Liver (tissue), 9 donors: ENCODE results near the gene KANK2. TPM values are rescaled to one million over a fixed set of nuclear protein-coding genes. Genes with fewer than 3 reads are reported as not detected.

Experiments used
- DNase-seq: peaks from one replicate; pipeline ENCODE4 v3.0.0-alpha.2; 2017; ENCODE audit warnings: low spot score
- H3K27ac ChIP-seq, 2 donors: one replicate each; pipeline ENCODE4 v1.7.0; 2013; ENCODE audit warnings: inconsistent platforms in 2 of 2, low read length in 2 of 2, control low read depth in 1 of 2, low read depth in 1 of 2, mild to moderate bottlenecking in 1 of 2
- H3K27me3 ChIP-seq, 4 donors: one replicate each; pipeline versions ENCODE4 v1.6.1 to v1.7.0; 2013; ENCODE audit warnings: low read length in 3 of 4, inconsistent platforms in 1 of 4, mild to moderate bottlenecking in 1 of 4, moderate library complexity in 1 of 4; ENCODE audit not compliant: control insufficient read depth in 4 of 4, insufficient read depth in 4 of 4
- H3K36me3 ChIP-seq, 4 donors: one replicate each; pipeline versions ENCODE4 v1.6.1 to v1.7.0; 2013; ENCODE audit warnings: low read length in 3 of 4, mild to moderate bottlenecking in 3 of 4, low read depth in 1 of 4, moderate library complexity in 1 of 4; ENCODE audit not compliant: control insufficient read depth in 4 of 4, insufficient read depth in 3 of 4
- H3K4me1 ChIP-seq, 4 donors: one replicate each; pipeline versions ENCODE4 v1.6.1 to v1.7.0; 2013; ENCODE audit warnings: low read length in 3 of 4, mild to moderate bottlenecking in 3 of 4, moderate library complexity in 1 of 4; ENCODE audit not compliant: control insufficient read depth in 4 of 4, insufficient read depth in 4 of 4
- H3K4me3 ChIP-seq, 3 donors: one replicate each; pipeline versions ENCODE4 v1.6.1 to v1.7.0; 2013; ENCODE audit warnings: low read length in 3 of 3, control low read depth in 1 of 3, low read depth in 1 of 3, mild to moderate bottlenecking in 1 of 3
- H3K9ac ChIP-seq, 2 donors: one replicate each; pipeline ENCODE4 v1.7.0; 2013; ENCODE audit warnings: low read length in 2 of 2, mild to moderate bottlenecking in 2 of 2, moderate library complexity in 2 of 2, control low read depth in 1 of 2, low read depth in 1 of 2
- H3K9me3 ChIP-seq, 4 donors: one replicate each; pipeline versions ENCODE4 v1.6.1 to v1.7.0; 2013; ENCODE audit warnings: low read length in 3 of 4; ENCODE audit not compliant: control insufficient read depth in 4 of 4
- ATF3 ChIP-seq: IDR thresholded peaks from 2 replicates; pipeline ENCODE4 v1.6.1; 2016; ENCODE audit warnings: antibody characterized with exemption
- EGR1 ChIP-seq, 2 donors: IDR thresholded peaks; 2 replicates each; pipeline ENCODE4 v1.6.1; 2016 to 2018; ENCODE audit warnings: antibody characterized with exemption in 2 of 2, low read depth in 2 of 2
- FOXA2 ChIP-seq: IDR thresholded peaks from 2 replicates; pipeline ENCODE4 v1.6.1; 2016; ENCODE audit warnings: antibody characterized with exemption
- HNF4A ChIP-seq, 2 donors: conservative IDR thresholded peaks; 2 replicates each; pipeline ENCODE4 v1.6.1; 2016; ENCODE audit warnings: antibody characterized with exemption in 2 of 2, mild to moderate bottlenecking in 2 of 2
- HNF4G ChIP-seq: IDR thresholded peaks from 2 replicates; pipeline ENCODE4 v1.6.1; 2016; ENCODE audit warnings: antibody characterized with exemption
- JUND ChIP-seq, 2 donors: IDR thresholded peaks; 2 replicates each; pipeline ENCODE4 v1.6.1; 2016; ENCODE audit warnings: antibody characterized with exemption in 2 of 2
- NR2F2 ChIP-seq: IDR thresholded peaks from 2 replicates; pipeline ENCODE4 v1.6.1; 2016; ENCODE audit warnings: antibody characterized with exemption
- RAD21 ChIP-seq, 2 donors: IDR thresholded peaks; 2 replicates each; pipeline ENCODE4 v1.6.1; 2016; ENCODE audit warnings: antibody characterized with exemption in 2 of 2, mild to moderate bottlenecking in 2 of 2
- REST ChIP-seq: IDR thresholded peaks from 2 replicates; pipeline ENCODE4 v1.6.1; 2016; ENCODE audit warnings: antibody characterized with exemption, mild to moderate bottlenecking
- RXRA ChIP-seq, 2 donors: IDR thresholded peaks; 2 replicates each; pipeline ENCODE4 v1.6.1; 2017 to 2018; ENCODE audit warnings: antibody characterized with exemption in 2 of 2, mild to moderate bottlenecking in 1 of 2
- SP1 ChIP-seq: IDR thresholded peaks from 2 replicates; pipeline ENCODE4 v1.6.1; 2018; ENCODE audit warnings: antibody characterized with exemption, mild to moderate bottlenecking
- YY1 ChIP-seq: IDR thresholded peaks from 2 replicates; pipeline ENCODE4 v1.6.1; 2016; ENCODE audit warnings: antibody characterized with exemption, mild to moderate bottlenecking
- WGBS: extraction: QIAGEN DNeasy Blood & Tissue Kit; methylation state at CpG from one replicate; pipeline ENCODE4 v1.1.7; 2013; 5-methylcytosine and 5-hydroxymethylcytosine counted together
- polyA plus RNA-seq, 2 donors: library from polyadenylated mRNA; stranded (reverse) in 1 of 2; unstranded in 1 of 2; fragments of 200-250 nt in 1 of 2; fragments of >200 nt in 1 of 2; fragmentation: Nextera tagmentation in 1 of 2; extraction: Ambion mirVana in 1 of 2; gene quantifications; one replicate each; pipeline versions ENCODE4 v1.2.1 to v1.2.3, GENCODE V29; 2013 to 2015
- total RNA-seq, 2 donors: library from RNA; depleted of rRNA; stranded (reverse); fragments of >200 nt; gene quantifications; one replicate each; pipeline ENCODE4 v1.2.3, GENCODE V29; 2014
- TF ChIP-seq, protein P1 (sequence below): IDR thresholded peaks from 2 replicates; pipeline ENCODE4 v1.6.1; 2016; ENCODE audit warnings: antibody characterized with exemption
- donor health status: healthy.
- donor health status: healthy.
- donor health status: healthy.
- donor health status: healthy.
- donor health status: healthy.

KANK2 gene
- total and polyA plus RNA-seq, 4 donors, result 15.0 to 67.8 (median 40.6) TPM

- TF ChIP-seq FOXA2 (no peak), RAD21 (IDR thresholded peaks at IDR 0.05) (peak in 1 of 2 donors; percentile 28), HNF4G (no peak), RXRA (IDR thresholded peaks at IDR 0.05) (peak; percentile 96 to 98), JUND (IDR thresholded peaks at IDR 0.05) (peak in 1 of 2 donors; percentile 37), HNF4A (conservative IDR thresholded peaks at IDR 0.05) (peak; percentile 61 to 73), YY1 (peak; percentile 88), ATF3 (no peak), SP1 (no peak)
Measured at GRCh38 chr19:11159598-11160439, 37.5 kb downstream of the KANK2 start (continued).

GRCh38 chr19:11155373-11156120, 41.8 kb downstream of the KANK2 start, which contains the start of gene SPC24:
Gene SPC24 (minus strand): TSS chr19:11155782. CDS start chr19:11155776, 6 bp downstream.
- peak within 1 kb of the TSS; percentile 35 to 65 (median 59) for H3K4me3 ChIP-seq
- H3K27ac ChIP-seq, result peak within 1 kb of the TSS; percentile 19 to 55
- H3K9me3 ChIP-seq, result no peaks in the 10 kb centered on the region
- 4% methylated on average over 50 of the region's 50 CpGs for WGBS
- no peaks in the 10 kb centered on the region for H3K36me3 ChIP-seq
- no peak within 1 kb of the TSS for H3K9ac ChIP-seq
- H3K4me1 ChIP-seq, result peaks cover 9 to 53% (median 33%) of the 10 kb centered on the region in 4 donors
- peak; percentile 92 for DNase-seq
- no peak for TF ChIP-seq NR2F2
- TF ChIP-seq REST, result peak; percentile 17
- TF ChIP-seq RXRA (IDR thresholded peaks at IDR 0.05), result peak in 1 of 2 donors; percentile 20
- TF ChIP-seq FOXA2, result no peak
- peak; percentile 92 for TF ChIP-seq SP1
- TF ChIP-seq, protein P1, sequence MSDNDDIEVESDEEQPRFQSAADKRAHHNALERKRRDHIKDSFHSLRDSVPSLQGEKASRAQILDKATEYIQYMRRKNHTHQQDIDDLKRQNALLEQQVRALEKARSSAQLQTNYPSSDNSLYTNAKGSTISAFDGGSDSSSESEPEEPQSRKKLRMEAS, result no peak
- TF ChIP-seq JUND (IDR thresholded peaks at IDR 0.05), result no peak
- TF ChIP-seq ATF3, result no peak
- no peak for TF ChIP-seq RAD21 (IDR thresholded peaks at IDR 0.05)
- TF ChIP-seq HNF4G, result no peak
- no peak for TF ChIP-seq EGR1 (IDR thresholded peaks at IDR 0.05; ENCODE audit: low read depth in 2 of 2)
- peak; percentile 94 for TF ChIP-seq YY1
- no peaks in the 10 kb centered on the region for H3K27me3 ChIP-seq

- TF ChIP-seq RXRA (IDR thresholded peaks at IDR 0.05), result peak; percentile 82 to 85
- TF ChIP-seq HNF4G, result no peak
- Histone ChIP-seq H3K9ac (no peak overlapping the region), H3K27ac (peak overlapping the region; percentile 19 to 55), H3K36me3 (no peaks in the 10 kb centered on the region), H3K9me3 (no peaks in the 10 kb centered on the region), H3K4me3 (no peak overlapping the region), H3K27me3 (no peaks in the 10 kb centered on the region), H3K4me1 (peaks cover 9 to 45% (median 27%) of the 10 kb centered on the region in 4 donors)
- DNase-seq, result no peak
- WGBS, result 37% methylated on average over 6 of the region's 6 CpGs
Measured at GRCh38 chr19:11154683-11155047, 42.7 kb downstream of the KANK2 start.
